ENCODE data around the gene OR6F1.
"Not testable (repeated sequence)": the region's sequence is repeated elsewhere in the genome, so short reads cannot be mapped to it uniquely, and the experiment has no call there.

Gene OR6F1

DNA sequence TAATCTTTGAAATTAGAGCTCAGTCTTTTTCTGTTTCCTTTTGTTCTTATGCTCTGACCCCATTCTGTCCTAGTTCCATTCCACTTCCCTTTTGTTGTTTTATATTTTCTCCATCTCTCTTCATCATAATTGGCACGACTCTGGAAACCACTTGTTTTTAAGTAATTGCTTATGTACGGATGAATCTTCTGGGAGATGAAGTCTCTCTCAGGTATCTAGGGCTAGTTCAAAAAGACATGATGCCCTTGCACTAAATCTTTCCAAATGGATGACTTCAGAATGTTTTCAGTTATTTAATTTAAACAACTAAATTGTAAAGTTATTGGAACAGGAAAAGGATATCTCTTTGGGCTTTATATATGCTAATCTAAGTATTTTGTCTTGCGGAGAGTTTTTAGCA is at the start of gene OR6F1:
Gene OR6F1, minus strand, starts transcription at position 101 of the 400 bp plus-strand sequence. CDS start 3,891 bp downstream, outside the sequence.
- Mint-ChIP-seq H3K9me3 (peaks cover 3% of the 10 kb centered on the region), H3K36me3 (no peaks in the 10 kb centered on the region), H3K27me3 (no peaks in the 10 kb centered on the region)

DNA sequence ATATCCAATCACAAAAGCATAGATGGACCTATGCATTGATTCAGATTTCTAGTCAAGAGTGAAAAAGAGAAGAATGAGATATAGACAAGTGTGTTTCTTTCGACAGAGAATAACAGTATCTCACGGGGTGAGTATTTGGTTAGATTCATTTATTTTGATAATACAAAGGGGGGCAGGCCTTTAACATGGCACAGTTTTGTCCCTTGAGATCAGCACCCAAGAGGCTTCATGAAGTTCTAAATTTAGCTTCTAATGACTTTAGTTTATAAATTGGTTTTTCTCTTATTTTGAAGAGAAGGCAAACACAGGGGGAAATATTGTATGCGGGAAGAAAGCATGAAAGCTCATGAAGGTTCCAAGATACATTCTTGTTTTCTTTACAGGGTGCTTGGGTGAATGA is 44.0 kb upstream of the OR6F1 start, which contains the start of gene OR1C1:
Gene OR1C1, minus strand, starts transcription at position 101 of the 400 bp plus-strand sequence. CDS start 2,150 bp downstream, outside the sequence.
- H3K4me1 Mint-ChIP-seq, result no peaks in the 10 kb centered on the region
- H3K27me3 Mint-ChIP-seq, result no peaks in the 10 kb centered on the region
- no peaks in the 10 kb centered on the region for H3K36me3 Mint-ChIP-seq
- no peak within 1 kb of the TSS for H3K4me3 Mint-ChIP-seq
- no peak within 1 kb of the TSS for H3K27ac Mint-ChIP-seq
- no peaks in the 10 kb centered on the region for H3K9me3 Mint-ChIP-seq

More for the DNA sequence above, at the start of gene OR6F1:
- no peak within 1 kb of the TSS for H3K27ac Mint-ChIP-seq
- H3K4me3 Mint-ChIP-seq, result no peak within 1 kb of the TSS
- no peaks in the 10 kb centered on the region for H3K4me1 Mint-ChIP-seq

DNA sequence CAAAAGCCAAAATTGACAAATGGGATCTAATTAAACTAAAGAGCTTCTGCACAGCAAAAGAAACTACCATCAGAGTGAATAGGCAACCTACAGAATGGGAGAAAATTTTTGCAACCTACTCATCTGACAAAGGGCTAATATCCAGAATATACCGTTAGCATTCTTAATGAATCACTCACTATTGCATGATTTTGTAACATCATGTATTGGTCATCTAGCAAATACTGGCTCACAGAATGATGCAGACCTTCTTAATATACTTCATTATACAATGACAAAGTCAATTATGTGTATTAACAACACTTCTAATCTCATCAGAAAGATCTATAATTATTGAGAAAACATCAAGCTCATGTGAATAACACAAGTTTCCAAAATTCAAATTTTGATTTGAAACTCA is 37.9 kb upstream of the OR6F1 start:
- not testable (repeated sequence) for H3K27me3 Mint-ChIP-seq, H3K36me3 Mint-ChIP-seq, H3K9me3 Mint-ChIP-seq, H3K4me1 Mint-ChIP-seq, H3K4me3 Mint-ChIP-seq, H3K27ac Mint-ChIP-seq

DNA sequence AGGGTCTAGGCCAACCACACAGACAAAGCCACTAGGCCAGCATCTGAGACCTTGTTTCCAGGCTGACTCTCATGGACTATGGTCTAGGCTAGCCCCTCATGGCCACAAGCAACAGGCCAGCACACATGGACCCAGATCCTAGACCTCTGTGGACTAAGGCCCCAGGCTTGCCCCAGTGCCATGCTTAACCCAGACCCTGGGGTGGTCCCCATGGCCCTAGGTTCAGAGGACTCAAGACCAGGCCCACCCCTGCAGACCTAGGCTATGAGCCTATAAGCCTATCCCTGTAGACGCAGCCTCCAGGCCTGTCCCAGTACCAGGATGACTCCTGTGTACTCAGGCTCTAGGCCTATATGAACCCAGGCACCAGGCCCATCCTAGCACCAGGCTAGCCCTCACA is 33.4 kb upstream of the OR6F1 start:
- Mint-ChIP-seq H3K4me1 (no peaks in the 10 kb centered on the region), H3K9me3 (no peaks in the 10 kb centered on the region), H3K27me3 (no peaks in the 10 kb centered on the region), H3K4me3 (no peak overlapping the region), H3K27ac (no peak overlapping the region), H3K36me3 (no peaks in the 10 kb centered on the region)

DNA sequence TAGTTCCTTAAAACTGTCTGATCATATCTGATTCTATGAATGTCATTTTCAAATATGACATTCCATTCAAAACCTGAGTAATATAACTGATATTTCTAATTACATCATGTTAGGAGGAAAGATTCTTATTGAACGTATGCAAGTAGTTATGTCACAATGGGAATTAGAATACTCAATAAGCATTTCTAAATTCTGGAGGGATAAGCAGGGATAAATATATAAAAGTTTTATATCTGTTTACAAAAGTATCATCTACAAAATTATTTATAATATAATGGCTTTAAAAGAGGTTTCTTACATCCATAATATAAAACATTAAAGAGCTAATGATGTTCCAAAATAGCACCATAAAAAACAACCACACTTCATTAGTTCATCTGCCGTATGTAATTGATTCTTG is 31.6 kb upstream of the OR6F1 start, which contains the start of gene OR14A2:
Gene OR14A2, minus strand, starts transcription at position 101 of the 400 bp plus-strand sequence.
- Mint-ChIP-seq H3K4me3 (no peak within 1 kb of the TSS), H3K4me1 (no peaks in the 10 kb centered on the region), H3K9me3 (no peaks in the 10 kb centered on the region), H3K27me3 (no peaks in the 10 kb centered on the region), H3K27ac (no peak within 1 kb of the TSS), H3K36me3 (no peaks in the 10 kb centered on the region)

DNA sequence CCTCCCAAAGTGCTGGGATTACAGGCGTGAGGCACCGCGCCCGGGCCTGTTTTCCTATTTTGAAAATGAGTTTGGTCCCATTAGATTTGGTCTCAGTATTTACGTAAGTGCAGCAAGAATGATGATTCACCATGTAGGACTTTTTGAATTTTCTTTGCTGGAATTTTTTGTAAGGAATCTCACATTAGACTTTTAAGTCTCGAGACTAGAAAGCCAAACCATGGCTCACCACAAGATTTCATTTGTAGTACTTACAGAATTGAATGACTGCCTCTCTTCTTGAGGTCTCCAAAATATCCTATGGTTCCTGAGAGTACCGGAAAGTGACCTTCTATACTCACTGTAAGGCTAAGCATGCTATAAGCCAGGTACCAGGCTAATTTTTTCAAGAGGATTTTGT is 31.2 kb upstream of the OR6F1 start:
- H3K36me3 Mint-ChIP-seq, result no peaks in the 10 kb centered on the region
- H3K27me3 Mint-ChIP-seq, result no peaks in the 10 kb centered on the region
- H3K4me3 Mint-ChIP-seq, result no peak overlapping the region
- H3K27ac Mint-ChIP-seq, result no peak overlapping the region
- H3K4me1 Mint-ChIP-seq, result no peaks in the 10 kb centered on the region
- no peaks in the 10 kb centered on the region for H3K9me3 Mint-ChIP-seq

DNA sequence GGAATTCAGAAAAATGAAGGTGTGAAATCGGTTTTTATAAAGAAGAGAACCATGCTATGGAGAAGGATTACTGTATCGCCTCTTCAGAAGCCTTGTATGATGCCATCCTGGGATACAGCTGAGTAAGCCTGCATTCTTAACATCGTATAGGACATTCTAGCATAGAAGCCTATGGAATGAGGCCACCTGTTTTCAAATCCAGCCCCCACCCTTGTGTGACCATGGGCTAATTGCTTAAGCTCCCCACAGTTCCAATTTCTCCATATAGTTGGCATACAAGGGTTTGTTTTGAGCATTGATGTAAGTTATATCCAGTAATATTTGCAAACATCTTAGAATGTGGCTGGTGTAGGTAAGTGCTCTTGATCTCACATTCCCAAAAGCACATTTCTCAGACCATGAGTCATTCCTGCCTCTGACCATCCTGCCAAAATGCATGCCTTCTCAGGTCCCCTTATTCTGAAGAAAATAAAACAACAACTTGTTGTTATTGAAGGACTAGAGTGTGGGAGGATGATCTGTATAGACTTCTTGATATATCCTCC is 30.0 kb upstream of the OR6F1 start:
- Mint-ChIP-seq H3K9me3 (no peaks in the 10 kb centered on the region), H3K36me3 (no peaks in the 10 kb centered on the region), H3K4me1 (no peaks in the 10 kb centered on the region), H3K4me3 (no peak overlapping the region), H3K27me3 (no peaks in the 10 kb centered on the region), H3K27ac (no peak overlapping the region)

DNA sequence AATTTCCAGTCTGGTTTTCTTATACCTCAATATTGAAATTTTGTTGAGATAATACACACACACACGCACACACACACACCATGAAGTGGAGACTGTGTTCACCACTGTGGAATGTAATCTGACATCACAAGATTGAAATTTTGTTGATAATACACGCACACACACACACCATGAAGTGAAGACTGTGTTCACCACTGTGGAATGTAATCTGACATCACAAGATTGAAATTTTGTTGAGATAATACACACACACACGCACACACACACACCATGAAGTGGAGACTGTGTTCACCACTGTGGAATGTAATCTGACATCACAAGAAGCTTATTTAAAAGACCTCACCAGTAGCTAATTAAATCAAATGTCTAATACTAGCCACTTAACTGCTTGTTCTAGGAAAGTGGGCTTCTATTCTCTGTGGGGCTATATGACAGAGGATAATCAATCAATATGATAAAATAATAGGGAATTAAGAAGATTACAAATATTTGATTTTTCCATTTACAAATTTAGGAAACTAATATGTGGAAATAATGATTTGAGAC is 25.8 kb upstream of the OR6F1 start:
- H3K9me3 Mint-ChIP-seq, H3K27me3 Mint-ChIP-seq, H3K4me3 Mint-ChIP-seq, H3K27ac Mint-ChIP-seq, H3K4me1 Mint-ChIP-seq, H3K36me3 Mint-ChIP-seq: not testable (repeated sequence)

DNA sequence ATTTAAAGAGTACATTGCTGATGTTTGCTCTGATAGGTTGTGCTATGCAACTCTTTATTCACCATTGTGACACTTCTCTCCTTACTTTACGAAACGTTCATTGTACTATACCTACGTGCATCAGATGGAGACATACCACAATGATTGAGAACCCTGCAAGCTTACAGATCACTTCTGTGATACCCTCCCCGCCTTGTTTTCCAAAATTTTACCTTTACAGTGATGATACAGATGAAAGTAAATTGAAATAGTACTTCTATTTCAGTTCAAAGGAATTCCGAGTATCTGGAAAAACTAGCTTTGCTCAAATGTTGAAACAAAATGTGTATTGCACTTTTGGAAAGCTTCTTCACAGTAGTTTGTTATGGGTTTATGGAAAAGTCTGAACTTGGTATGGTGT is 25.3 kb upstream of the OR6F1 start:
- no peaks in the 10 kb centered on the region for H3K9me3 Mint-ChIP-seq
- no peak overlapping the region for H3K4me3 Mint-ChIP-seq
- H3K27ac Mint-ChIP-seq, result no peak overlapping the region
- no peaks in the 10 kb centered on the region for H3K36me3 Mint-ChIP-seq
- peaks cover 2% of the 10 kb centered on the region for H3K27me3 Mint-ChIP-seq
- no peaks in the 10 kb centered on the region for H3K4me1 Mint-ChIP-seq

DNA sequence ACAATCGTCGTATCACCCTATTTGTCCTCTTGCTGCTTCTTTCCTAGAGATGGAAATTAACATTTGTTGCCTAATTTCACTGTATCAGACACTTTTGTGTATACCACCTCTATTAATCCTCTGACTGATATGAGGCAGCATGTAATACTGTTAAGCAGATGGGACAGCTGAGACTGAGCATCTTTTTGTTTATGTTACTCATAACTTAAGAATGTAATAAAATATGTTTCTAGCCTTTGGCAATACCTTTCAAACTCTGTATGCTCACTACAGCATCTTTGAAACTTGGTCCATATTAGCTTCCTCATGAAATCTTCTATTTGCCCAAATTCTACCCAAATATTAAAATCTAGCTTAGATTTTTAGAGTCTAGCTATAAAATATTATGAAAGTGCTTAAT is 24.3 kb upstream of the OR6F1 start:
- no peak overlapping the region for H3K4me3 Mint-ChIP-seq
- H3K4me1 Mint-ChIP-seq, result no peaks in the 10 kb centered on the region
- no peak overlapping the region for H3K27ac Mint-ChIP-seq
- H3K36me3 Mint-ChIP-seq, result no peaks in the 10 kb centered on the region
- peaks cover 2% of the 10 kb centered on the region for H3K27me3 Mint-ChIP-seq
- H3K9me3 Mint-ChIP-seq, result no peaks in the 10 kb centered on the region

DNA sequence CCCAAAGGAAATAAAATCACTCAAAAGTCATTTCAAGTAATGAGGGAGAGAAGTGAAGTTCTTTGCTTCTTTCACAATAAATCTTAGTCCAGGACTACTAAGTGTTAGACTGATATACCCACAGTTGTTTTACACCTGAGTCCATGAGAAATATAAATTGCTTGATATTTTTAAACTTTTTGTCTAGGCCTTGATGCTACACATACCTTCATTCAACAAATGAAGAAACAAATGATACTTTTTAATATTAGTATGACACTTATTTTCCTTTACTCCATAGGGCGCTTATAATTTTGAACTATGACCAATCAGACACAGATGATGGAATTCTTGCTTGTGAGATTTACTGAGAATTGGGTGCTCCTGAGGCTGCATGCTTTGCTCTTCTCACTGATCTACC is 21.9 kb upstream of the OR6F1 start, which contains the start of gene OR14K1:
Gene OR14K1, plus strand, starts transcription at position 301 of the 400 bp plus-strand sequence. Its CDS starts 0 bp downstream, at position 301.
- Mint-ChIP-seq H3K9me3 (no peaks in the 10 kb centered on the region), H3K27ac (no peak within 1 kb of the TSS), H3K4me1 (no peaks in the 10 kb centered on the region), H3K36me3 (no peaks in the 10 kb centered on the region), H3K4me3 (no peak within 1 kb of the TSS), H3K27me3 (peaks cover 2% of the 10 kb centered on the region)

DNA sequence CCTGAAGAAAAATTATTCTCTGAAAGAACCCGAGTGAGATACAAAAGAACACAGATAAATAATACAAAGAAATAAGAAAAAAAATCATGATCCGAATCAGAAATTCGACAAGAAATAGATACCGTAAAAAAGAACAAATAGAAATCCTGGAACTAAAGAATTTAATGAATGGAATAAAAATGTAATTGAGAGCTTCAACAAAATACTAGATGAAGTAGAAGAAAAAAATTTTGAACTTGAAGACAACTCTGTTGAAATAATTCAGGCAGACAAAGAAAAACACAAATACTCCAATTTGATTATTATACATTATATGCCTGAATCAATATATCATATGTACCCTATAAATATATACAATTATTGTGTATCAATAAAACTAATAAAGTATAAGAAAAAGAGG is 4.8 kb upstream of the OR6F1 start:
- Mint-ChIP-seq H3K36me3 (no peaks in the 10 kb centered on the region), H3K9me3 (peaks cover 15% of the 10 kb centered on the region), H3K4me3 (no peak overlapping the region), H3K27me3 (no peaks in the 10 kb centered on the region), H3K27ac (no peak overlapping the region), H3K4me1 (no peaks in the 10 kb centered on the region)

DNA sequence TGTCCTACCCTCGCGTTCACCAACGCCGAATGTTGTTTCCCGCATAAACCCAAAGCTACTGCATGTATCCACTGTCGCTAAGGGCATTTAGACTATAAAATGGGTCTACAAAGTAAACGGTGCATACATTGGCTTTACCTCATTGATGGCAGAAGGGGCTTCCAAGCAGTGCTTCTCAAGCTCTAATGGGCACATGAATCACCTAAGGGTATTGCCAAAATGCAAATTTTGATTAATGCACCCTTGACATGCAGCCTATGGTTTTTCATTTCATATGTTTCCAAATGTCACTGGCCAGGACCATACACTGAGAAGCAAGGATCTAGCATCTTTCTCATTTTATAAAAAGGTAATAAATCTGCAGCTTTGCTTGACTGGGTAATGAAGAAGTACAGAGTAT is 2.7 kb downstream of the OR6F1 start:
- Mint-ChIP-seq H3K27ac (no peak overlapping the region), H3K4me3 (no peak overlapping the region), H3K27me3 (no peaks in the 10 kb centered on the region), H3K4me1 (no peaks in the 10 kb centered on the region), H3K9me3 (peaks cover 3% of the 10 kb centered on the region), H3K36me3 (no peaks in the 10 kb centered on the region)

DNA sequence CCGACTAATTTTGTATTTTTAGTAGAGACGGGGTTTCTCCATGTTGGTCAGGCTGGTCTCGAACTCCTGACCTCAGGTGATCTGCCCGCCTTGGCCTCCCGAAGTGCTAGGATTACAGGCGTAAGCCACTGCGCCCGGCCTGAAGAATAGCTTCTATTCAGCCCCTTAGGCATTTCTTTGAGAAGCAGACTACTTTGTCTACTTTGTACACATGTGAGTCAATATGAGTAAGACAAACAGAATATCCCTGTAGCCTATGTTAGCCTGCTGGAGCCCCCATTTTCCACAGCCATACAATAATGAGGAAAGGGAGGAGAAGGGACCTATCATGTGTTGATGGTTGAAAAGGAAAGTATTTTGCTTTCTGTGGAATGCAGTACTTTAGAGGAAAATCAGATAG is 5.8 kb downstream of the OR6F1 start:
- H3K4me3 Mint-ChIP-seq, H3K27me3 Mint-ChIP-seq, H3K27ac Mint-ChIP-seq, H3K36me3 Mint-ChIP-seq, H3K9me3 Mint-ChIP-seq, H3K4me1 Mint-ChIP-seq: not testable (repeated sequence)

DNA sequence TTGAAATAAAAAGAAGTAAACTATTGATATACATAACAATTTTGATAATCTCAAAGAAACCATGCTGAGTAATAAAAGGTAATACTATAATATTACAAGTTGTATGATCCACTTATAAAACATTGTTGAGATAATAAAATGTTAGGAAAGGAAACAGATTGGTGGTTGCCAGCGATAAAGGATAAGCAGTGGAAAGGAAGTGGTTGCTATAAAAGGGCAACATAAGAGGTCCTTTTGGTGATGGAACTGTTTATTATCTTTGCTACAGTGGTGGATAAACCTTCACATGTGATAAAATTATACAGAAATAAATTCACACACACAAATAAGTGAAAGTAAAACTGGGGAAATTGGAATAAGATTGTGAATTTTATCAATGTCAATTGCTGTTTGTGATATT is 15.1 kb downstream of the OR6F1 start:
- H3K9me3 Mint-ChIP-seq, result no peaks in the 10 kb centered on the region
- no peak overlapping the region for H3K4me3 Mint-ChIP-seq
- H3K4me1 Mint-ChIP-seq, result no peaks in the 10 kb centered on the region
- H3K36me3 Mint-ChIP-seq, result no peaks in the 10 kb centered on the region
- H3K27me3 Mint-ChIP-seq, result no peaks in the 10 kb centered on the region
- no peak overlapping the region for H3K27ac Mint-ChIP-seq

DNA sequence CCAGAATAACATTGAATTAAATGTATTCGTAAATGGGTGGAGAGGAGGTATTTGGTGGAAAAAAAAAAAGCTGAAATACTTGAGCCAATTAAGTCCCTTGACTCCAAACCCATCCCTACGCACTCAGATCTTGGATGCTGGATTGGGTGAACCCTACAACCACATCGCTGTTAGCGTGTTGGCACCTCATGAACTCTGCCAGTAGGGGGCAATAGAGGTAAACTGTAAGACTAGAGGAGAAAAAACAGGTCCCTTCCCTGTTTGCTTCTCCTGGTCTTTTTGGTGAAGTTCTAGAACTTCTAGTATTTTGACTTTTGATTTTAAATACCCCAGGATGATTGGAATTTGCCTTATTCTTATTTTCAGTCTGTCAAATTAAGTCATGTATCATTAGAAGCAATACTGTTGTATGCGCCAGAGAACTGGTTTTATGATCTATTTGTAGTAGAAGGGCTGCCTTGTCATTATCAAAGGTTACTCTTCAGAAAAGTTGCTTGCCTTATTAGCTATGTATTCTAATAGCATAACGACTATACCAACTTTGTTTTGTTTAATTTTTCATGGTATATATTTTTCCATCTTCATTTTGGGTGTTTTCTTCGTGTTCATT is 35.1 kb downstream of the OR6F1 start:
- no peak overlapping the region for H3K4me3 Mint-ChIP-seq
- no peaks in the 10 kb centered on the region for H3K4me1 Mint-ChIP-seq
- H3K27me3 Mint-ChIP-seq, result peaks cover 1% of the 10 kb centered on the region
- H3K9me3 Mint-ChIP-seq, result no peaks in the 10 kb centered on the region
- no peaks in the 10 kb centered on the region for H3K36me3 Mint-ChIP-seq
- no peak overlapping the region for H3K27ac Mint-ChIP-seq

DNA sequence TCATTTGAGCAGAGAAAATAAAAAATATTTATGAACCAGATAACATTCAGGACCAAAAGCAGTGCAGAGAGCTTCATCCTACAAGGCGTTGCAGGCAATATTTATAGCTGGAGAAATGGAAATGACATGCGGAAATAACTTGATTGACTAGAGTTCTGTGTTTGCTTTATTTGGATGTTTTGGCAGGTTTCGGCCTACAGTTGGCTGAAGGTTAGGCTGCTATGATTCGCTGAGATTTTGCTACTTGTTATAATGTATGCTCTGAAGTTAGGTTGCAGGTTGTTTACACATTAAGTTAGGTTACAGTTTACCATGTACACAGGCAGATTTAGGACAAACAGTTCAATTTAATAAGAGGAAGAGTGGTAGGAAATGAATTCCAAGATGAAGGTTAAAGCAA is 36.3 kb downstream of the OR6F1 start:
- Mint-ChIP-seq H3K36me3 (no peaks in the 10 kb centered on the region), H3K9me3 (no peaks in the 10 kb centered on the region), H3K27ac (no peak overlapping the region), H3K4me1 (no peaks in the 10 kb centered on the region), H3K27me3 (no peaks in the 10 kb centered on the region), H3K4me3 (no peak overlapping the region)

Measured in activated naive CD4-positive, alpha-beta T cell treated with anti-CD3 and anti-CD28 coated beads, Interleukin-2, amount 50 U/mL, for 24 hours (primary cell).